B cell (primary cell): ENCODE results near the gene VANGL2.

Experiments
- CTCF ChIP-seq: fragments of 200-600 bp; IDR thresholded peaks from one replicate; pipeline ENCODE4 v1.8.0; 2022; ENCODE audit warnings: antibody characterized with exemption, mild to moderate bottlenecking
- EZH2 ChIP-seq: IDR thresholded peaks from 2 replicates; pipeline ENCODE4 v1.6.1; 2012; ENCODE audit warnings: borderline replicate concordance, low read depth, mild to moderate bottlenecking, moderate library complexity, low read length; ENCODE audit not compliant: insufficient read depth, poor library complexity, severe bottlenecking

DNA sequence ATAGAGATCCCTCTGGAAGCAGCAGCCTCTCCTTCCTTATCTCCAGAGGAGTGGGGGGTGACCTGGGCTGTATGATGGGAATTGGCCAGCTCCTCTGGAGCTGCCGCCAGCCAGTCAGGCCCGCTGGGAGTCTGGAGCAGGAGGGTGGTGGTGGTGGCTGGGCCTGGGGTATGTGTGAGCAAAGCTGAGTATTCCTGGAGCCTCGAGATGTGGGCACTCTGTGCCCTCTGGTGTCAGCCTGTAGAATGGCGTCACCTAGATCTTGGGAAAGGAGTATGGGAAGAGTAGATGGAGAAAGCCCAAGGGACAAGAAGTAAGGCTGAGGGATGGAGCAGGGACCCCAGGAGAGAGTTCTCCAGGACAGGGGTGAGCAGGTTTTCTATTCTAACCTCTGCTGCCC is 16.0 kb downstream of the VANGL2 start:
- TF ChIP-seq CTCF (no peak), EZH2 (no peak)
